HepG2 (cell line): ENCODE measurements around the gene DDR1. TPM values are rescaled to one million over a fixed set of nuclear protein-coding genes. Genes with fewer than 3 reads are reported as not detected.
"Not testable (repeated sequence)": the region's sequence is repeated elsewhere in the genome, so short reads cannot be mapped to it uniquely, and the experiment has no call there.

ENCODE experiments used
- ATAC-seq: fragments of 200-7000 bp; cut with Tn5 transposase; 3 replicates; pipeline ENCODE4 v1.9.1; 2020; ENCODE audit warnings: mild to moderate bottlenecking, moderate library complexity
- BruUV-seq: library from RNA; stranded (reverse); fragments of 400-500 nt; replicated peaks from 2 replicates; lab custom pipeline; 2021; lab: Mats Ljungman, UMichigan
- CTCF ChIA-PET: fragments of 300-600 bp; formaldehyde crosslinking; extraction: SDS; loops from one replicate; lab custom pipeline; 2021; ENCODE audit warnings: low total read pairs, inconsistent platforms, low intra/inter-chr PET ratio; lab: Yijun Ruan, JAX
- POLR2A ChIA-PET: fragments of 350-600 bp; sonication (Branson Sonifier 250); formaldehyde crosslinking; loops from one replicate; lab custom pipeline; 2020; ENCODE audit warnings: antibody characterized with exemption, inconsistent platforms; lab: Yijun Ruan, JAX
- DNase-seq: peaks from one replicate; pipeline ENCODE4 v3.0.0-alpha.2; 2015; ENCODE audit warnings: low spot score
- FAIRE-seq: peaks from 3 replicates; lab custom pipeline; 2011; peaks lifted over from hg19 to GRCh38; lab: Jason Lieb, UNC
- H2AFZ ChIP-seq: one replicate; pipeline ENCODE4 v1.6.1; 2011; ENCODE audit warnings: low read length, inconsistent platforms
- H3K27ac ChIP-seq: fragments of 300-600 bp; 3 replicates; pipeline ENCODE4 v1.8.0; 2011; ENCODE audit warnings: mixed run types, mild to moderate bottlenecking, mixed read lengths, low read length, inconsistent platforms; ENCODE audit not compliant: insufficient read depth; ENCODE audit errors: extremely low read length
- H3K27me3 ChIP-seq, 2 experiments: fragments of 200-600 bp in 1 of 2; 2 replicates in 1 of 2; 3 replicates in 1 of 2; pipeline versions ENCODE4 v1.6.0 to v1.8.0; 2011; ENCODE audit warnings: low read length in 2 of 2, mild to moderate bottlenecking in 2 of 2, moderate library complexity in 2 of 2, inconsistent platforms in 1 of 2; ENCODE audit not compliant: insufficient read depth in 2 of 2, control insufficient read depth in 1 of 2
- H3K36me3 ChIP-seq, 2 experiments: fragments of 200-600 bp in 1 of 2; replicated peaks in 1 of 2; 2 replicates in 1 of 2; 3 replicates in 1 of 2; pipeline versions ENCODE4 v1.5.1 to v1.8.0; 2011; ENCODE audit warnings: low read length in 2 of 2, inconsistent platforms in 1 of 2; ENCODE audit not compliant: insufficient read depth in 2 of 2, control insufficient read depth in 1 of 2
- H3K4me1 ChIP-seq: 2 replicates; pipeline ENCODE4 v1.5.1; 2012; ENCODE audit warnings: low read length, inconsistent platforms; ENCODE audit not compliant: insufficient read depth
- H3K4me2 ChIP-seq: 2 replicates; pipeline ENCODE4 v1.6.0; 2011; ENCODE audit warnings: low read depth, low read length, inconsistent platforms
- H3K4me3 ChIP-seq, 3 experiments: fragments of 200-600 bp in 1 of 3; sonication (generic), shearing (Covaris generic) in 1 of 3; replicated peaks in 1 of 3; 2 replicates each; pipeline ENCODE4 v1.5.1; 2011 to 2016; ENCODE audit warnings: low read length in 3 of 3, inconsistent platforms in 2 of 3, low read depth in 2 of 3, mild to moderate bottlenecking in 2 of 3, control low read depth in 1 of 3, mixed read lengths in 1 of 3; ENCODE audit not compliant: insufficient read depth in 1 of 3
- H3K79me2 ChIP-seq: one replicate; pipeline ENCODE4 v1.6.1; 2011; ENCODE audit warnings: low read length, inconsistent platforms; ENCODE audit not compliant: insufficient read depth
- H3K9ac ChIP-seq: 2 replicates; pipeline ENCODE4 v1.6.0; 2011; ENCODE audit warnings: mild to moderate bottlenecking, low read depth, low read length, inconsistent platforms; ENCODE audit not compliant: insufficient read depth
- H3K9me3 ChIP-seq: 2 replicates; pipeline ENCODE4 v1.5.1; 2012; ENCODE audit warnings: mild to moderate bottlenecking, low read length
- H4K20me1 ChIP-seq: 2 replicates; pipeline ENCODE4 v1.6.0; 2011; ENCODE audit warnings: inconsistent platforms, mild to moderate bottlenecking, low read length, moderate library complexity; ENCODE audit not compliant: insufficient read depth
- KAT8 ChIP-seq: IDR thresholded peaks from 2 replicates; pipeline ENCODE4 v1.6.1; 2016; ENCODE audit warnings: missing genetic modification reagents, missing compliant biosample characterization
- KDM3A ChIP-seq: IDR thresholded peaks from 2 replicates; pipeline ENCODE4 v1.6.1; 2018; ENCODE audit warnings: low read depth, missing compliant biosample characterization
- KLF9 ChIP-seq: IDR thresholded peaks from 2 replicates; pipeline ENCODE4 v1.6.1; 2016; ENCODE audit warnings: low read depth
- RBM39 ChIP-seq: fragments of 200-400 bp; formaldehyde crosslinking; IDR thresholded peaks from one replicate; pipeline ENCODE4 v1.6.1; 2018; ENCODE audit warnings: antibody characterized with exemption, mild to moderate bottlenecking, low read depth, low read length; ENCODE audit not compliant: poor library complexity, severe bottlenecking
- SNAPC2 ChIP-seq: sonication (generic); formaldehyde crosslinking; IDR thresholded peaks from 2 replicates; pipeline ENCODE4 v1.8.1; 2022; ENCODE audit warnings: mild to moderate bottlenecking, missing genetic modification reagents
- TBL1XR1 ChIP-seq: fragments of 150-350 bp; IDR thresholded peaks from 2 replicates; pipeline ENCODE4 v1.6.1; 2014; ENCODE audit warnings: borderline replicate concordance, low read length; ENCODE audit not compliant: partially characterized antibody
- TGIF2 ChIP-seq: IDR thresholded peaks from 2 replicates; pipeline ENCODE4 v1.6.1; 2016; ENCODE audit warnings: control low read depth, missing compliant biosample characterization
- ZFP82 ChIP-seq: sonication (generic); formaldehyde crosslinking; IDR thresholded peaks from 2 replicates; pipeline ENCODE4 v1.5.1; 2020; ENCODE audit warnings: mild to moderate bottlenecking, missing genetic modification reagents, borderline replicate concordance
- ZNF343 ChIP-seq: sonication (generic); formaldehyde crosslinking; IDR thresholded peaks from 2 replicates; pipeline ENCODE4 v1.4.0; 2020; ENCODE audit warnings: mild to moderate bottlenecking, missing genetic modification reagents
- ZNF44 ChIP-seq: sonication (generic); formaldehyde crosslinking; IDR thresholded peaks from 2 replicates; pipeline ENCODE4 v1.5.1; 2020; ENCODE audit warnings: mild to moderate bottlenecking, missing genetic modification reagents
- whole genome bisulfite sequencing: methylation state at CpG from one replicate; pipeline ENCODE4 v1.1.6; 2017; ENCODE audit warnings: low lambda C conversion rate; 5-methylcytosine and 5-hydroxymethylcytosine counted together
- in situ Hi-C: cut with HindIII; loops from 2 replicates; pipeline ENCODE4 v1.10.0; 2017; ENCODE audit warnings: low pct_unique_long_range_greater_than_20kb; ENCODE audit not compliant: extremely low pct_ligation_motif_present
- intact Hi-C: fragments of 100-400 bp; cut with micrococcal nuclease; formaldehyde crosslinking; loops from one replicate; pipeline ENCODE4 v1.10.0; 2022; ENCODE audit not compliant: unreplicated experiment
- polyA plus RNA-seq, 8 experiments: library from polyadenylated mRNA; depleted of rRNA in 3 of 8; stranded (reverse) in 7 of 8; unstranded in 1 of 8; fragments of >200 nt; fragmentation: Illumina TruSeq in 4 of 8; extraction: Trizol in 4 of 8; gene quantifications; 2 replicates each; pipeline versions ENCODE4 v1.2.1 to v1.2.3, GENCODE V29; 2011 to 2016; ENCODE audit warnings: low read depth in 4 of 8, missing spikeins in 1 of 8, mixed read lengths in 1 of 8; ENCODE audit not compliant: insufficient read depth in 1 of 8
- total RNA-seq, 5 experiments: library from RNA; depleted of rRNA; stranded (reverse); fragments of >200 nt; fragmentation: Illumina TruSeq; extraction: Trizol; gene quantifications; 2 replicates each; pipeline ENCODE4 v1.2.3, GENCODE V29; 2016; ENCODE audit warnings: low read depth in 1 of 5
- TF ChIP-seq, protein P1 (sequence below): sonication (generic); formaldehyde crosslinking; IDR thresholded peaks from 2 replicates; pipeline ENCODE4 v1.9.0; 2021; ENCODE audit warnings: missing genetic modification reagents, mild to moderate bottlenecking, borderline replicate concordance
- TF ChIP-seq, protein P2 (sequence below): sonication (generic); formaldehyde crosslinking; IDR thresholded peaks from 2 replicates; pipeline ENCODE4 v1.5.1; 2020; ENCODE audit warnings: mild to moderate bottlenecking, moderate library complexity, missing genetic modification reagents
- TF ChIP-seq, protein P3 (sequence below): sonication (generic); formaldehyde crosslinking; conservative IDR thresholded peaks from 2 replicates; pipeline ENCODE4 v1.5.0; 2020; ENCODE audit warnings: missing genetic modification reagents
- TF ChIP-seq, protein P4 (sequence below): sonication (generic); formaldehyde crosslinking; IDR thresholded peaks from 2 replicates; pipeline ENCODE4 v1.8.0; 2022; ENCODE audit warnings: missing genetic modification reagents, low read depth, mild to moderate bottlenecking, borderline replicate concordance

Gene DDR1
- total and polyA plus RNA-seq, 2 of the 13 experiments (the other 11 are each of a cell fraction or from before 2014, with no cell fraction given), result 16.7 to 20.2 TPM

DNA sequence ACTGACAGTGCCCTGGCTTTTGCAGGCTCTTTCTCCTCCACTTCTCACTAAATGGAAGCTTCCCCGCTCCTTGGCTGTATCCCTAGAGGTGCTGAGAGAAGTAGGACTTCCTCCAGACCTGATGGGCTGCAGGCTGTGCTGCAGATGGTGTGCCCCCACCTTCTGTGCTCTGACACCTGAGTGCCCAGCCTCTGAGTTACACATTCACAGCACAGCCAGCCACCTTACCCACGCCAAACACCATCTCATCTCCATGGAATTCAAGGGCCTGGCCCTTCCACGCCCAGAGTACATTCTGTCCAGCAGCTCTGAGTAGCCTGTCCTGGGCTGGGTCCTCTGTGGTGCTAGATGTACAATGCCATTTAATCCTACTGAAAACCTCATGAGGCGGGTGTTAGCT is 42.3 kb downstream of the DDR1 start:
- H3K27ac ChIP-seq, result no peak overlapping the region
- H4K20me1 ChIP-seq, result no peaks in the 10 kb centered on the region
- no peak for ATAC-seq
- H3K4me1 ChIP-seq, result no peaks in the 10 kb centered on the region
- TF ChIP-seq, protein P1, sequence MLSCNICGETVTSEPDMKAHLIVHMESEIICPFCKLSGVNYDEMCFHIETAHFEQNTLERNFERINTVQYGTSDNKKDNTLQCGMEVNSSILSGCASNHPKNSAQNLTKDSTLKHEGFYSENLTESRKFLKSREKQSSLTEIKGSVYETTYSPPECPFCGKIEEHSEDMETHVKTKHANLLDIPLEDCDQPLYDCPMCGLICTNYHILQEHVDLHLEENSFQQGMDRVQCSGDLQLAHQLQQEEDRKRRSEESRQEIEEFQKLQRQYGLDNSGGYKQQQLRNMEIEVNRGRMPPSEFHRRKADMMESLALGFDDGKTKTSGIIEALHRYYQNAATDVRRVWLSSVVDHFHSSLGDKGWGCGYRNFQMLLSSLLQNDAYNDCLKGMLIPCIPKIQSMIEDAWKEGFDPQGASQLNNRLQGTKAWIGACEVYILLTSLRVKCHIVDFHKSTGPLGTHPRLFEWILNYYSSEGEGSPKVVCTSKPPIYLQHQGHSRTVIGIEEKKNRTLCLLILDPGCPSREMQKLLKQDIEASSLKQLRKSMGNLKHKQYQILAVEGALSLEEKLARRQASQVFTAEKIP (CRISPR knock-in tag), result no peak
- TF ChIP-seq TBL1XR1 (no peak), ZNF343 (no peak), RBM39 (no peak), KAT8 (no peak), ZFP82 (CRISPR knock-in tag) (no peak), SNAPC2 (no peak), KLF9 (CRISPR knock-in tag) (no peak), TGIF2 (CRISPR knock-in tag) (no peak), ZNF44 (no peak), KDM3A (CRISPR knock-in tag) (no peak)
- TF ChIP-seq, protein P2, sequence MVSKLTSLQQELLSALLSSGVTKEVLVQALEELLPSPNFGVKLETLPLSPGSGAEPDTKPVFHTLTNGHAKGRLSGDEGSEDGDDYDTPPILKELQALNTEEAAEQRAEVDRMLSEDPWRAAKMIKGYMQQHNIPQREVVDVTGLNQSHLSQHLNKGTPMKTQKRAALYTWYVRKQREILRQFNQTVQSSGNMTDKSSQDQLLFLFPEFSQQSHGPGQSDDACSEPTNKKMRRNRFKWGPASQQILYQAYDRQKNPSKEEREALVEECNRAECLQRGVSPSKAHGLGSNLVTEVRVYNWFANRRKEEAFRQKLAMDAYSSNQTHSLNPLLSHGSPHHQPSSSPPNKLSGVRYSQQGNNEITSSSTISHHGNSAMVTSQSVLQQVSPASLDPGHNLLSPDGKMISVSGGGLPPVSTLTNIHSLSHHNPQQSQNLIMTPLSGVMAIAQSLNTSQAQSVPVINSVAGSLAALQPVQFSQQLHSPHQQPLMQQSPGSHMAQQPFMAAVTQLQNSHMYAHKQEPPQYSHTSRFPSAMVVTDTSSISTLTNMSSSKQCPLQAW, result no peak
- TF ChIP-seq, protein P3, sequence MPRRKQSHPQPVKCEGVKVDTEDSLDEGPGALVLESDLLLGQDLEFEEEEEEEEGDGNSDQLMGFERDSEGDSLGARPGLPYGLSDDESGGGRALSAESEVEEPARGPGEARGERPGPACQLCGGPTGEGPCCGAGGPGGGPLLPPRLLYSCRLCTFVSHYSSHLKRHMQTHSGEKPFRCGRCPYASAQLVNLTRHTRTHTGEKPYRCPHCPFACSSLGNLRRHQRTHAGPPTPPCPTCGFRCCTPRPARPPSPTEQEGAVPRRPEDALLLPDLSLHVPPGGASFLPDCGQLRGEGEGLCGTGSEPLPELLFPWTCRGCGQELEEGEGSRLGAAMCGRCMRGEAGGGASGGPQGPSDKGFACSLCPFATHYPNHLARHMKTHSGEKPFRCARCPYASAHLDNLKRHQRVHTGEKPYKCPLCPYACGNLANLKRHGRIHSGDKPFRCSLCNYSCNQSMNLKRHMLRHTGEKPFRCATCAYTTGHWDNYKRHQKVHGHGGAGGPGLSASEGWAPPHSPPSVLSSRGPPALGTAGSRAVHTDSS (CRISPR knock-in tag), result no peak
- TF ChIP-seq, protein P4, sequence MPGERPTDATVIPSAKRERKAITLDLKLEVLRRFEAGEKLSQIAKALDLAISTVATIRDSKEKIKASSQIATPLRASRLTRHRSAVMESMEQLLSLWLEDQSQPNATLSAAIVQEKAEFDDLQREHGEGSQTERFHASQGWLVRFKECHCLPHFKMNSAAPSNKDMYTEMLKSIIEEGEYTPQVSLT (CRISPR knock-in tag), result no peak
- no peak for DNase-seq
- POLR2A ChIA-PET, result interaction anchor here (1.4 kb wide), 1 partner anchor 13 kb away, joined by 3 read pairs; the partner anchor contains the start of gene VARS2
- H3K27me3 ChIP-seq, result peaks cover 0 to 7% of the 10 kb centered on the region in 2 experiments; a peak in 1 of 5 replicates
- H3K36me3 ChIP-seq, result peaks cover 22 to 42% of the 10 kb centered on the region in 2 experiments
- intact Hi-C loops, result no loop called here
- WGBS, result 97% methylated on average over 4 of the region's 4 CpGs
- no peak overlapping the region for H3K4me3 ChIP-seq
- in situ Hi-C loops, result no loop called here
- H2AFZ ChIP-seq, result no peak overlapping the region
- no peak for FAIRE-seq
- no peak overlapping the region for H3K9ac ChIP-seq
- H3K9me3 ChIP-seq, result no peaks in the 10 kb centered on the region
- H3K4me2 ChIP-seq, result no peak overlapping the region
- no TSS peak for BruUV-seq
- CTCF ChIA-PET, result no interaction called here
- no peaks in the 10 kb centered on the region for H3K79me2 ChIP-seq

DNA sequence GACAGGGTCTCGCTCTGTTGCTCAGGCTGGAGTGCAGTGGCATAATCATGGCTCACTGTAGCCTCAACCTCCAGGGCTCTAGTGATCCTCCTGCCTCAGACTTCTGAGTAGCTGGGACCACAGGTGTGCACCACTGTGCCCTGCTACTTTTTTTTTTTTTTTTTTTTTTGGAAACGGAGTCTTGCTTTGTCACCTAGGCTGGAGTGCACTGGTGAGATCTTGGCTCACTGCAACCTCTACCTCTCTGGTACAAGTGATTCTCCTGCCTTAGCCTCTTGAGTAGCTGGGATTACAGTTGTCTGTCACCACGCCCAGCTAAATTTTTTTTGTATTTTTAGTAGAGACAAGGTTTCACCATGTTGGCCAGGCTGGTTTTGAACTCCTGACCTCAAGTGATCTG is 42.8 kb downstream of the DDR1 start:
- H3K9me3 ChIP-seq, intact Hi-C loops, H3K4me3 ChIP-seq, ATAC-seq, H3K79me2 ChIP-seq, DNase-seq, H3K4me1 ChIP-seq, H2AFZ ChIP-seq, BruUV-seq, H3K27ac ChIP-seq, H4K20me1 ChIP-seq, H3K4me2 ChIP-seq, FAIRE-seq, in situ Hi-C loops, CTCF ChIA-PET, H3K9ac ChIP-seq: not testable (repeated sequence)
- peaks cover 0 to 10% of the 10 kb centered on the region in 2 experiments; a peak in 1 of 5 replicates for H3K27me3 ChIP-seq
- POLR2A ChIA-PET, result interaction anchor here (1.4 kb wide), 1 partner anchor 13 kb away, joined by 3 read pairs; the partner anchor contains the start of gene VARS2
- WGBS, result 96% methylated on average over 3 of the region's 3 CpGs
- H3K36me3 ChIP-seq, result peaks cover 22 to 38% of the 10 kb centered on the region in 2 experiments
